K562 (cell line): Measurements from ENCODE around the gene CLDN25. TPM values are rescaled to one million over a fixed set of nuclear protein-coding genes. Genes with fewer than 3 reads are reported as not detected.

Experiments used
- ASH1L ChIP-seq: fragments of 450-650 bp; IDR thresholded peaks from 2 replicates; pipeline ENCODE4 v1.6.1; 2018; ENCODE audit warnings: borderline replicate concordance, mild to moderate bottlenecking, low read depth; ENCODE audit not compliant: partially characterized antibody
- CHD4 ChIP-seq: fragments of 200-600 bp; sonication (generic); IDR thresholded peaks from 3 replicates; pipeline ENCODE4 v1.6.1; 2012; ENCODE audit warnings: low read depth, mild to moderate bottlenecking, mixed read lengths, low read length, inconsistent platforms; ENCODE audit not compliant: insufficient read depth, insufficient replicate concordance, poor library complexity, severe bottlenecking
- TCF7 ChIP-seq: sonication (generic); IDR thresholded peaks from 2 replicates; pipeline ENCODE4 v1.6.1; 2016; ENCODE audit warnings: antibody characterized with exemption, borderline replicate concordance
- ZNF217 ChIP-seq: sonication (generic); formaldehyde crosslinking; IDR thresholded peaks from 2 replicates; pipeline ENCODE4 v1.8.0; 2022; ENCODE audit warnings: mild to moderate bottlenecking, missing genetic modification reagents
- polyA plus RNA-seq, 8 experiments: library from polyadenylated mRNA; depleted of rRNA in 4 of 8; stranded (reverse) in 5 of 8; unstranded in 3 of 8; fragments of >200 nt; fragmentation: Nextera tagmentation in 2 of 8; fragmentation: Illumina TruSeq in 1 of 8; extraction: Ambion mirVana in 2 of 8; extraction: Trizol in 1 of 8; gene quantifications; 2 replicates each; pipeline versions ENCODE4 v1.2.1 to v1.2.3, GENCODE V29; 2011 to 2014; ENCODE audit warnings: inconsistent platforms in 1 of 8, missing spikeins in 1 of 8
- total RNA-seq, 7 experiments: library from RNA; depleted of rRNA in 6 of 7; stranded (reverse); fragments of >200 nt in 6 of 7; fragmentation: Illumina TruSeq in 2 of 7; extraction: Trizol in 2 of 7; gene quantifications; 2 replicates each; pipeline versions ENCODE4 v1.2.1 to v1.2.3, GENCODE V29; 2011 to 2021; ENCODE audit warnings: low replicate concordance in 1 of 7
- TF ChIP-seq, protein P1 (sequence below): fragments of 200-800 bp; sonication (Bioruptor generic); IDR thresholded peaks from 2 replicates; pipeline ENCODE4 v1.6.1; 2016; ENCODE audit warnings: missing genetic modification characterization, missing compliant biosample characterization
- TF ChIP-seq, protein P2 (sequence below): fragments of 250-450 bp; sonication (Bioruptor Pico); IDR thresholded peaks from 2 replicates; pipeline ENCODE4 v1.8.0; 2021; ENCODE audit warnings: borderline replicate concordance, mild to moderate bottlenecking, moderate library complexity; ENCODE audit not compliant: poor library complexity, severe bottlenecking
- TF ChIP-seq, protein P3 (sequence below), 2 experiments: IDR thresholded peaks; 2 replicates each; pipeline ENCODE4 v1.6.1; 2012; ENCODE audit warnings: improper control_type of control experiment in 2 of 2, low read depth in 2 of 2, low read length in 2 of 2, borderline replicate concordance in 1 of 2
- TF ChIP-seq, protein P4 (sequence below): fragments of 450-650 bp; formaldehyde crosslinking; IDR thresholded peaks from 2 replicates; pipeline ENCODE4 v1.4.0; 2022; ENCODE audit warnings: missing genetic modification characterization

CLDN25 gene
- total and polyA plus RNA-seq, 9 of the 15 experiments (the other 6 are each of a cell fraction or from before 2014, with no cell fraction given) = not detected

DNA sequence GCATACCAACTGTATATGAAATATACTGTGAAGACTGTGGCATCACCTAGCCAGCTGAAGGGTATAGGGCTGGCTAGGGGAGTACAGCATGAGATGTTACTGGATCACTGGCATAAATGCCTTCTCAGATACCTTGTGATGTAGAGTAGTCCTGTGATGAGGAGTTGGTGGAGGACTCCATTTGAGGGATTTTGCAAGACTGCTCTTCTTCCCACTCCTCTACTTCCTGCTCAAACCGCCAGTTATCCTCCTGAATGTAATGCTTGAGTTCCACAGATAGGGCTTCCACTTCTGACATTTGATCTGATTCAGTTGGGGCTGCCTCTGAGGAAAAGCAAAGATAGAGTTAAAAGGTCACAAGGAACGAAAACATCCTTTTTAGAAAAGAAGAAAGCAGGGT, 29.3 kb downstream of the CLDN25 start (continued):
- TF ChIP-seq, protein P1, sequence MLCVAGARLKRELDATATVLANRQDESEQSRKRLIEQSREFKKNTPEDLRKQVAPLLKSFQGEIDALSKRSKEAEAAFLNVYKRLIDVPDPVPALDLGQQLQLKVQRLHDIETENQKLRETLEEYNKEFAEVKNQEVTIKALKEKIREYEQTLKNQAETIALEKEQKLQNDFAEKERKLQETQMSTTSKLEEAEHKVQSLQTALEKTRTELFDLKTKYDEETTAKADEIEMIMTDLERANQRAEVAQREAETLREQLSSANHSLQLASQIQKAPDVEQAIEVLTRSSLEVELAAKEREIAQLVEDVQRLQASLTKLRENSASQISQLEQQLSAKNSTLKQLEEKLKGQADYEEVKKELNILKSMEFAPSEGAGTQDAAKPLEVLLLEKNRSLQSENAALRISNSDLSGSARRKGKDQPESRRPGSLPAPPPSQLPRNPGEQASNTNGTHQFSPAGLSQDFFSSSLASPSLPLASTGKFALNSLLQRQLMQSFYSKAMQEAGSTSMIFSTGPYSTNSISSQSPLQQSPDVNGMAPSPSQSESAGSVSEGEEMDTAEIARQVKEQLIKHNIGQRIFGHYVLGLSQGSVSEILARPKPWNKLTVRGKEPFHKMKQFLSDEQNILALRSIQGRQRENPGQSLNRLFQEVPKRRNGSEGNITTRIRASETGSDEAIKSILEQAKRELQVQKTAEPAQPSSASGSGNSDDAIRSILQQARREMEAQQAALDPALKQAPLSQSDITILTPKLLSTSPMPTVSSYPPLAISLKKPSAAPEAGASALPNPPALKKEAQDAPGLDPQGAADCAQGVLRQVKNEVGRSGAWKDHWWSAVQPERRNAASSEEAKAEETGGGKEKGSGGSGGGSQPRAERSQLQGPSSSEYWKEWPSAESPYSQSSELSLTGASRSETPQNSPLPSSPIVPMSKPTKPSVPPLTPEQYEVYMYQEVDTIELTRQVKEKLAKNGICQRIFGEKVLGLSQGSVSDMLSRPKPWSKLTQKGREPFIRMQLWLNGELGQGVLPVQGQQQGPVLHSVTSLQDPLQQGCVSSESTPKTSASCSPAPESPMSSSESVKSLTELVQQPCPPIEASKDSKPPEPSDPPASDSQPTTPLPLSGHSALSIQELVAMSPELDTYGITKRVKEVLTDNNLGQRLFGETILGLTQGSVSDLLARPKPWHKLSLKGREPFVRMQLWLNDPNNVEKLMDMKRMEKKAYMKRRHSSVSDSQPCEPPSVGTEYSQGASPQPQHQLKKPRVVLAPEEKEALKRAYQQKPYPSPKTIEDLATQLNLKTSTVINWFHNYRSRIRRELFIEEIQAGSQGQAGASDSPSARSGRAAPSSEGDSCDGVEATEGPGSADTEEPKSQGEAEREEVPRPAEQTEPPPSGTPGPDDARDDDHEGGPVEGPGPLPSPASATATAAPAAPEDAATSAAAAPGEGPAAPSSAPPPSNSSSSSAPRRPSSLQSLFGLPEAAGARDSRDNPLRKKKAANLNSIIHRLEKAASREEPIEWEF = no peak
- TF ChIP-seq CHD4 (no peak), ZNF217 (CRISPR knock-in tag) (no peak), ASH1L (no peak), TCF7 (no peak)
- TF ChIP-seq, protein P2, sequence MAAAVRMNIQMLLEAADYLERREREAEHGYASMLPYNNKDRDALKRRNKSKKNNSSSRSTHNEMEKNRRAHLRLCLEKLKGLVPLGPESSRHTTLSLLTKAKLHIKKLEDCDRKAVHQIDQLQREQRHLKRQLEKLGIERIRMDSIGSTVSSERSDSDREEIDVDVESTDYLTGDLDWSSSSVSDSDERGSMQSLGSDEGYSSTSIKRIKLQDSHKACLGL = no peak
- TF ChIP-seq, protein P3, sequence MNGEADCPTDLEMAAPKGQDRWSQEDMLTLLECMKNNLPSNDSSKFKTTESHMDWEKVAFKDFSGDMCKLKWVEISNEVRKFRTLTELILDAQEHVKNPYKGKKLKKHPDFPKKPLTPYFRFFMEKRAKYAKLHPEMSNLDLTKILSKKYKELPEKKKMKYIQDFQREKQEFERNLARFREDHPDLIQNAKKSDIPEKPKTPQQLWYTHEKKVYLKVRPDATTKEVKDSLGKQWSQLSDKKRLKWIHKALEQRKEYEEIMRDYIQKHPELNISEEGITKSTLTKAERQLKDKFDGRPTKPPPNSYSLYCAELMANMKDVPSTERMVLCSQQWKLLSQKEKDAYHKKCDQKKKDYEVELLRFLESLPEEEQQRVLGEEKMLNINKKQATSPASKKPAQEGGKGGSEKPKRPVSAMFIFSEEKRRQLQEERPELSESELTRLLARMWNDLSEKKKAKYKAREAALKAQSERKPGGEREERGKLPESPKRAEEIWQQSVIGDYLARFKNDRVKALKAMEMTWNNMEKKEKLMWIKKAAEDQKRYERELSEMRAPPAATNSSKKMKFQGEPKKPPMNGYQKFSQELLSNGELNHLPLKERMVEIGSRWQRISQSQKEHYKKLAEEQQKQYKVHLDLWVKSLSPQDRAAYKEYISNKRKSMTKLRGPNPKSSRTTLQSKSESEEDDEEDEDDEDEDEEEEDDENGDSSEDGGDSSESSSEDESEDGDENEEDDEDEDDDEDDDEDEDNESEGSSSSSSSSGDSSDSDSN (IDR thresholded peaks at IDR 0.05; ENCODE audit: borderline replicate concordance in 1 of 2, low read depth in 2 of 2, low read length in 2 of 2) = no peak
- TF ChIP-seq, protein P4, sequence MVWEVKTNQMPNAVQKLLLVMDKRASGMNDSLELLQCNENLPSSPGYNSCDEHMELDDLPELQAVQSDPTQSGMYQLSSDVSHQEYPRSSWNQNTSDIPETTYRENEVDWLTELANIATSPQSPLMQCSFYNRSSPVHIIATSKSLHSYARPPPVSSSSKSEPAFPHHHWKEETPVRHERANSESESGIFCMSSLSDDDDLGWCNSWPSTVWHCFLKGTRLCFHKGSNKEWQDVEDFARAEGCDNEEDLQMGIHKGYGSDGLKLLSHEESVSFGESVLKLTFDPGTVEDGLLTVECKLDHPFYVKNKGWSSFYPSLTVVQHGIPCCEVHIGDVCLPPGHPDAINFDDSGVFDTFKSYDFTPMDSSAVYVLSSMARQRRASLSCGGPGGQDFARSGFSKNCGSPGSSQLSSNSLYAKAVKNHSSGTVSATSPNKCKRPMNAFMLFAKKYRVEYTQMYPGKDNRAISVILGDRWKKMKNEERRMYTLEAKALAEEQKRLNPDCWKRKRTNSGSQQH (CRISPR knock-in tag) = no peak
